ENCODE data around the gene RAB40A.

Gene RAB40A

DNA sequence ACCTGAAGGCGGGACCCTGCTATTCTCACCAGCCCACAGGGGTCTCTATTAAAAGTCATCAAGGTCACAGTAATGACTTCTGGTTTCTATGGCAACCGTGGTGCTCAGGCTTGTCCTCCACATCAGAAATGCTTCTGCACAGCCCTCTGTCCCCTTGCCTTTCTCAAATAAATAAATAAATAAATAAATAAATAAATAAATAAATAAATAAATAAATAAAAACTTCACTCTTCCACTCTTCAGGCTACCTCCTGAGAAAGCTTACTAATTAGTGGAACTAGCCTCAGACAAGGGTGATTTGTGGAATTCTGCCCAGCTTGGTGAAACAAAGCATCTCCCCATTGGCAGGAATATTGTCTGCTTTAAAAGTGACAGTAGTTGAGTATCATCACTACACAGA, 5.5 kb upstream of the RAB40A start:
- H3K27ac ChIP-seq: no peak overlapping the region
- TF ChIP-seq, protein P1, sequence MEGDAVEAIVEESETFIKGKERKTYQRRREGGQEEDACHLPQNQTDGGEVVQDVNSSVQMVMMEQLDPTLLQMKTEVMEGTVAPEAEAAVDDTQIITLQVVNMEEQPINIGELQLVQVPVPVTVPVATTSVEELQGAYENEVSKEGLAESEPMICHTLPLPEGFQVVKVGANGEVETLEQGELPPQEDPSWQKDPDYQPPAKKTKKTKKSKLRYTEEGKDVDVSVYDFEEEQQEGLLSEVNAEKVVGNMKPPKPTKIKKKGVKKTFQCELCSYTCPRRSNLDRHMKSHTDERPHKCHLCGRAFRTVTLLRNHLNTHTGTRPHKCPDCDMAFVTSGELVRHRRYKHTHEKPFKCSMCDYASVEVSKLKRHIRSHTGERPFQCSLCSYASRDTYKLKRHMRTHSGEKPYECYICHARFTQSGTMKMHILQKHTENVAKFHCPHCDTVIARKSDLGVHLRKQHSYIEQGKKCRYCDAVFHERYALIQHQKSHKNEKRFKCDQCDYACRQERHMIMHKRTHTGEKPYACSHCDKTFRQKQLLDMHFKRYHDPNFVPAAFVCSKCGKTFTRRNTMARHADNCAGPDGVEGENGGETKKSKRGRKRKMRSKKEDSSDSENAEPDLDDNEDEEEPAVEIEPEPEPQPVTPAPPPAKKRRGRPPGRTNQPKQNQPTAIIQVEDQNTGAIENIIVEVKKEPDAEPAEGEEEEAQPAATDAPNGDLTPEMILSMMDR (conservative IDR thresholded peaks at IDR 0.05): no peak

DNA sequence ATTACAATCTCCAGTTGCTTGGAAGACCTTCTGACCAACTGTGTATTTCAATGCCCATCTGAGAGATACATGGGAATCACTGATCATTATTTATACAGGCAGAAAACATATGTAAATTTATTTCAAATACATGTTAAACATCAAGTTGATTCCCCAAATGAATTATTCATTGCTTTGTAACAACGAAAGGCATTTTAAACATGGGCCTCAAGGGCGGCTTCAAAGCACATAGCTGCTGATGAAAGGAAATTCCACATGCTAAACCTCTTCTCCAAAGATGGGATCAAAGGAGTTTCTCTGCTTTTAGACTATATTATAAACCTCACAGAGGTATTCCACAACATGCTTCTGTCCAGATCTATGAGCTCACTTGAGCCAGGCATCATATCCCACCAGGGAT, 4.3 kb upstream of the RAB40A start:
- TF ChIP-seq, protein P1 (conservative IDR thresholded peaks at IDR 0.05): no peak

DNA sequence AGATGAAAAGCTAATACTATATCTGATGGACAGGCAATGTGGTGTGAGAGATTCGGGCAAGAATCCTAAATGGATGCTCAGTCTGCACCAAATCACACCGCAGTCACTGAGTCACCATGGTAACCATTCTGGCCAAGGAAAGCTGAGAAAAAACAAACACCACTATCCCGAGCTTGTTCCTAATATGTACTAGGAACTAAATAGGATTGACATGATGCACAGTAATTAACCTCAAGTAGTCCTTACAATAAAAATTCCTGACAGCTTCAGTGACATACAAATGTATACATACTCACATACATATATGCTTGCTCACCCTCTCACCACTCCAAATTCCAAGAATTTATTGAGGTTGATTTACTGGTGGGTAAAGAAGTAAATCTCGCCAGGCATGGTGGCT, 1.1 kb upstream of the RAB40A start:
- H3K27ac ChIP-seq: no peak overlapping the region
- TF ChIP-seq, protein P1 (conservative IDR thresholded peaks at IDR 0.05): no peak

More for the DNA sequence above, 4.3 kb upstream of the RAB40A start:
- no peak overlapping the region for H3K27ac ChIP-seq

DNA sequence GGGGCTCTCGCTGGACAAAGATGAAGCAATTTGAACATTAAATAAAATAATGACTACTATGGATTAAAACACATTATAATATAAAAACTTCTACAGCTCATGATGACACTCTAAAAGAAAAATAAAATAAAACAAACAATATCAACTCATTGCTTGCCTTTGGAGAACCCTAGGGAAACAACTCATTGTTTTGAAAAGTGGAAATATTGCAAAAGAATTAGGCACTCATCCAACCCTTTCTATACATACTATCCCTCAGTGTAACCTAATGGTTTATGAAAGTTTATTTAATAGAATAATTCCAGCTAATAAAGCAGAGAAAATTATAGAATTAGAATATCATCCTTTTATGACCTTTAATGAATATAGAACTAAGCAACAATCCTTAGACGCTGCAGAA, 718 bp downstream of the RAB40A start:
- no peak overlapping the region for H3K27ac ChIP-seq
- TF ChIP-seq, protein P1 (conservative IDR thresholded peaks at IDR 0.05): no peak

DNA sequence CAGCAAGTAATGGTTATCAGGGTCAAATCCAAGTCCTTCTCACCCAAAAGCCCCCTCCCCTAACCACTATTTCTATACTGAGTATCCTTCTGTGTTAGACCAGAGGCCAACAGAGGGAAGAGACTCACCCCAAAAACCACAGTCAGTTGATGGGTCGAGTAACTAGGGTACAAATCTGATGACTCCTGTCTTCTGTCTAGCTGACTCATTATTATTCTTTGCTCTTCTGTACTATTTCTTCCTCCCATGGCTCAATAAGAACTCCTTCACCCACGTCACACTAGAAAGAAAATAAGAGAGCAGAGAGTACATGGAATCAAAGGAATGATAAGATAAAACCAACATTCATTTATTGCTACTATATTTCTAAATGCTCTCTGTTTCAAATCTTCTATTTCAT, 2.0 kb downstream of the RAB40A start:
- H3K27ac ChIP-seq: no peak overlapping the region
- TF ChIP-seq, protein P1 (conservative IDR thresholded peaks at IDR 0.05): no peak

DNA sequence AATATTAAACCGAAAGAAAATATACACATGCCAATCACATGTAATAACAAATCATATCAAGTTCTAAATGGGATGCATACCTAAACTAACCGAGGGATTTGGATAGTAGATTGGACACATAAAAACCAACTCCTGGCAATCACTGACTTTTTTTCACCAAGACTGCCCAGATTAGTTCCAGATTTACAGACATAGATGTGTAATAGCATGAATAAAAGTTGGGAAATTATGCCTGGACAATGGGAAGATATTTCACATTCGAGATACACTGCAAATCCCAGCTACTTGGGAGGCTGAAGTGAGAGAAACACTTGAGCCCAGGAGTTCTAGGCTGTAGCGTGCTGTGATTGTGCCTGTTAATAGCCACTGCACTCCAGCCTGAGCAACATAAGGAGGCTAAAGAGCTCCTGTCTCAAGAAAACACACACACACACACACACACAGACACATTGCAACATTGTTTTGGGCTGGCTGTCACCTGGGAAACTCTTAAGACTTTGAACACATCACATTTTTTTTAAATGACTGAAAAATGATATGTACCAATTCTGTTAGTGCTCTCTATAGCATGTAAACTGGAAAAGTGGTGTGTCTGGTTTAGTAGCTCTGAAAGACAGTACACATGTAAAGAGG, 5.7 kb downstream of the RAB40A start:
- no peak overlapping the region for H3K27ac ChIP-seq
- TF ChIP-seq, protein P1 (conservative IDR thresholded peaks at IDR 0.05): no peak

DNA sequence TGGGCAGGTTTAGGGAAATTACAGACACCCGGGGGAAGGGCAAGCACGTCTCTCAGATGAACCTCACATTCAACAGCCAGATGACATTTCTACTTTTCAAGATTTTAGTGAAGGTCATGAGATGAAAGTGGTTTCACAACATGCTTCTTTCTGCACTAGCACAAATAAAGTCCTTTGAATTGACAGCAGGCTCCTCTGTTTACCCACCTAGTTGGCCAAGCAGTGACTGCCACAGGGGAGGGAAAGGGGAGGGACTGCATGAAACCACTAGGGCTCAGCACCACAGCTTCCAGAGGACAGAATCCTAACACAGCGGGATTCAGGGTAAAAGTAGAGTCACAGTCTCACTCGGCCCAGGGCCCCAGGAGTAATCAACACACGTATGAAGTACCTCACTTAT, 6.2 kb downstream of the RAB40A start:
- H3K27ac ChIP-seq: no peak overlapping the region
- TF ChIP-seq, protein P1 (conservative IDR thresholded peaks at IDR 0.05): no peak

All from VCaP (cell line).